Retinal pigment epithelial cell (primary cell): ENCODE data around the gene GRIP2.

Source experiments
- DNase-seq: peaks from one replicate; pipeline ENCODE4 v3.0.0-alpha.2; 2010; ENCODE audit warnings: low read depth
- H3K4me3 ChIP-seq: 2 replicates; pipeline ENCODE4 v1.5.1; 2011; ENCODE audit warnings: mild to moderate bottlenecking, low read length, control low read depth, moderate library complexity
- CTCF ChIP-seq: conservative IDR thresholded peaks from 2 replicates; pipeline ENCODE4 v1.5.1; 2011; ENCODE audit warnings: low read depth, low read length, control low read depth, inconsistent platforms

The GRIP2 gene

GRCh38 chr3:14506626-14507304, 33.4 kb downstream of the GRIP2 start:
- H3K4me3 ChIP-seq: no peak overlapping the region
- DNase-seq: no peak
- no peak for TF ChIP-seq CTCF

- H3K4me3 ChIP-seq: no peak overlapping the region
- TF ChIP-seq CTCF: no peak
- DNase-seq: no peak
Measured at GRCh38 chr3:14505803-14506500, 34.2 kb downstream of the GRIP2 start.

- TF ChIP-seq CTCF: no peak
- H3K4me3 ChIP-seq: no peak overlapping the region
- no peak for DNase-seq
Measured at GRCh38 chr3:14505001-14505802, 34.9 kb downstream of the GRIP2 start.

- H3K4me3 ChIP-seq: no peak overlapping the region
- DNase-seq: no peak
- no peak for TF ChIP-seq CTCF
Measured at GRCh38 chr3:14503706-14504065, 36.5 kb downstream of the GRIP2 start.

GRCh38 chr3:14503033-14503705, 37.0 kb downstream of the GRIP2 start:
- DNase-seq: no peak

GRCh38 chr3:14502472-14502871, 37.7 kb downstream of the GRIP2 start:
- TF ChIP-seq CTCF: no peak
- DNase-seq: no peak
- no peak overlapping the region for H3K4me3 ChIP-seq

More at GRCh38 chr3:14503033-14503705, 37.0 kb downstream of the GRIP2 start:
- no peak for TF ChIP-seq CTCF
- no peak overlapping the region for H3K4me3 ChIP-seq
